HG02588 (cell line): ENCODE measurements around the gene PYGB.

ENCODE experiments used
- ATAC-seq: cut with Tn5 transposase; IDR thresholded peaks from one replicate; pipeline ENCODE4 v1.9.1; 2021; ENCODE audit warnings: mild to moderate bottlenecking, moderate library complexity; ENCODE audit not compliant: unreplicated experiment

The PYGB gene

DNA sequence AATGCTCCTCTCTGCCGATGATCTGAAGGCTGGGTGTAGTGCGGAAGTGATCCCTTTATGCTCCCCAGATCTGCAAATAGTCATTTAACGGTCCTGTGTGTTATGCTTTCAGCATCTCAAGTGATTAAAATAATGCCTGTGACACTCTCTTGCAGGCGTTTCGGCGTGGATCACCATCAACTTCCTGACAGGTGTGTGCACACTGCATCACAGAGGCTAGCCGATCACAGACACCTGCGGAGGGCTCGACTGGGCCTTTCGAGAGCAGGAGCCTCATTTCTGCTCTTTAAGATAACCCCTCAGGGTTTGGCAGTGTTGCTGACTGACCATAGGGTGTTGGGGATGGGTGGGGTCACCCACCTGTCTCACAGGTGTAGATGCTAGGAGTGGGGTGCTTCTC lies 32.4 kb upstream of the PYGB start:
- ATAC-seq = no peak

DNA sequence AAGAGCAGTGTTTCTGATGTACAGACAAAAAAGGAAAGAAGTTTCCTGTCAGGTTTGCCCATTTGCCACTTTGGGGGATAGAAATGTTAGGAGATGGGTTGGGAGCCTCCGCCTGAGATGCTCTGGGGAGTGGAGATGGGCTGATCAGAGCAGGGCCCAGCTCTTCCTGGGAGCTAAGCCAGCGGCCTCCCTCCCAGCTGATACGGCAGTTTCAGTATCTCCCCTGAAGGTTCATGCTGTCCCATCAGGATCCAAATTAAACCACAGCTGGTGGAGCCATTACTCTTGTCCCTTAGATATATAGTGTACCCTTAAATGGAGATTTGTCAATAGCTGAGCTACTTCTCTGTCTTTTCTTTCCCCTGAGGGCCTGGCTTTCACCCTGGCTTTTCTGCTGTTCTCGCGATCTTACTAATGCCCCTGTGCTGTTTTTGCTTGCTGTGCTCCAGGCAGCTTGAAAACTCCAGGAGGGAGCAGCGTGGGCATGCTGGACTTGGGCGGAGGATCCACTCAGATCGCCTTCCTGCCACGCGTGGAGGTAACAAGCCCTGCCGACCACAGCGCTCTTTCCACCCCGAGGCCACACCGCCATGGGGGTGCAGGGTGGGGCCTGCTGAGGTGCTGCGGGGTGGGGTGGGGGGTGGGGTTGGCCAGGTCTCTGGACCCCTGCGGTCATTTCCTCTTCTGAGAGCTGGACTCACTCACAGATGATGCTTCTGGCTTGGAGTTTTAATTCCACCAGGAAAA lies 31.5 kb upstream of the PYGB start:
- no peak for ATAC-seq

DNA sequence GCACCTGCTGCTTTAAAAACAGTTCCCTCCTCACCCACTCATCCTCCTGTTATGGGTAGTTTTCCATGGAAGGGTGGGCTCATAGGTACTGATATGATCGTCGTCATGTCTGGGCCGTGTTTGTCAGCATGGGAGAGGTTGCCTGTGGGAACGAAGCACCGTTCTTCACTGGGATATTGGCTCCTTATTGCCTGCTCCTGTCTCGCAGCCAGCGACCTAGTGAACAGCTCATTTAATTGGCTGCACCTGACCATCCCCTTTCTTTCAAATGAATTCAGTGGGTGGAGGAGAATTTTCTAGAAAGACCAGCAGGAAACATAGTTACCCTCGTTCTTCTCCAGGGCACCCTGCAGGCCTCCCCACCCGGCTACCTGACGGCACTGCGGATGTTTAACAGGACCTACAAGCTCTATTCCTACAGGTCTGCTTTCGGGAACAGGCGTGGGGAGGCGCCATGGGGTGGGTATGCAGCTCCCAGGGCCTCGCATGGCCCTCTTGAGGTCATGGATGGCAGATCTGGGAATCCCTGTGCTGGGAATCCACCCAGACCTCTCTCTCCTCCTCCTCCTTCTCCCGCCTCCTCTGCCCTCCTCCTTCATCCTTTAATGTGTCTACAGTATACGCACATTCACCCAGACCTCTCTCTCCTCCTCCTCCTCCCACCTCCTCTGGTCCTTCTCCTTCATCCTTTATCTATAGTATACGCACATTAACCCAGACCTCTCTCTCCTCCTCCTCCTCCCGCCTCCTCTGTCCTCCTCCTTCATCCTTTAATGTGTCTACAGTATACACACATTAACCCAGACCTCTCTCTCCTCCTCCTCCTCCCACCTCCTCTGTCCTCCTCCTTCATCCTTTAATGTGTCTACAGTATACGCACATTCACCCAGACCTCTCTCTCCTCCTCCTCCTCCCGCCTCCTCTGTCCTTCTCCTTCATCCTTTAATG lies 30.4 kb upstream of the PYGB start:
- ATAC-seq = no peak

DNA sequence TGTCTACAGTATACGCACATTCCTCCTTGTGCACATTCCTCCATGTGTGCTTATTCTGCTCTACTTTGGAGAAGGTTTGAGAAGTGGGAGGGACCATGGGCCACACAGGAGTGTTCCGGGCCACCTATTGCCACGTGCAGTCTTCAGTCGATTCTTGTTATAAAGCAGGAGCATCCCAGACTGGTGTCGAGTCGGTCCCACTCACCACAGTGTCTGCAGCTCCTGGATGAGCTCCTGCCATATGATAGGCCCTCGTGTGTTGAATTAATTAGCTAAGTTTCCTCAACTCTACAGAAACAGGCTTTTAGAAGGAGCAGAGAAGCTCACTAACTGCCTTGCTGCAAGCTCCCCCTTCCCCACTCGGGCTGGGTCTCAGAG lies 29.8 kb upstream of the PYGB start:
- no peak for ATAC-seq

DNA sequence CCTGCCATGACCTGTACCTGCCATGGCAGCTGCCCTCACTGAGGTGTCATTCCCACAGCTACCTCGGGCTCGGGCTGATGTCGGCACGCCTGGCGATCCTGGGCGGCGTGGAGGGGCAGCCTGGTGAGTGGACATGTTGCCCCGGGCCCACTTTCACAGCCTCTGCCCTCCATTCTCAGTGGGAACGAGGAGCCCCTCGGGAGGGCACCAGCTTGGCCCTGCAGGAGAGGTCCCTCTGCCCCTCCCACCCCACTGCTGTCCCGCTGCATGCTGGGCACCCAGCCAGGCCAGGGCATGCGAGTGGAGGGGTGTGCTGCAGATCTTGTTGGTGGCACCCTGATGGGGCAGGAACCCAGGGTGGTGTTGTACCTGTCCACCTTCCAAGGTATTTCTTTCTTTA lies 29.4 kb upstream of the PYGB start:
- ATAC-seq = no peak

DNA sequence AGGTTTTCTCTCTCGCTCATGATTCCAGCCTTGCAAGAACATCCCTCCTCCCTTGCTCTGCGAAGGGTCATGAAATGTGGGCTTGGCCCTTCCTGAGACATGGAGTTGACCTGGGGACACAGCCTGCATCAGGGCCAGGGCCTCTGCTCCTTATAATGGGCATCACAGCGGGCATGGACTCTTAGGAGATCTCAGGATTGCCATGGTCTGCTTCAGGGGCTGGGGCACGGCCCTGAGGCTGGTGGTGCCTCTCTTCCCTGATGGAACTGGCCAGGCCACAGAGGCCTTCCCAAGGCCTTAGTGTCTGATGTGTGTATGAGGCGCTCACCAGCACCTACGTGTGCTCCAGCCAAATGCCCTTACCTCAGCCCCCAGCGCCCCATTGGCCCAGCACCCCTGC lies 28.5 kb upstream of the PYGB start:
- ATAC-seq = no peak

DNA sequence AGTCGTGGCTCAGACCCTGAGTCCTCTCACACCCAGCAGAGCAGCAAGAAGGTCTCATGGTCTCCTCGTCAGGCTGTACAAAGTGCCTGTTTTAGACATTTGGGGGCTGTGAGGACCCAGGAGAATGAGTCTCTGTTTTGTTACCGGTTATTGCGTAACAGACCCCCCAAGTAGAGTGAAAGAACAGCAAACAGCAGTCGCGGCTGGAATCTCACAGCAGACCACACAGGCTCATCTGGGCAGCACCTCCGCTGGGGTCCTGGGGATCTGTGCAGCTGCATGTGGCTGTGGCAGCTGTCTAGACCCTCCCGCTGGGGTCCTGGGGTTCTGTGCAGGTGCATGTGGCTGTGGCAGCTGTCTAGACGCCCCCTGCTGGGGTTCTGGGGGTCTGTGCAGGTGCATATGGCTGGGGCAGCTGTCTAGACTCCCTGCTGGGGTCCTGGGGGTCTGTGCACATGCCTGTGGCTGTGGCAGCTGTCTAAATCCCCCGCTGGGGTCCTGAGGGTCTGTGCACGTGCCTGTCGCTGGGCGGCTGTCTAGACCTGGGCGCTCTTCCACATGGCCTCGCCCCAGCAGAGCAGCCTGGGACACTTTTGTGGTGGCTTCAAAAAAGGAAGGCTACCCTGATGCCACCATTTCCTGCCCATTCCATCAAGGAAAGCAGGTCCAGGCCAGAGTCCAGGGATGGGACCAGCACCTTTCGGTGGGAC lies 27.7 kb upstream of the PYGB start:
- ATAC-seq = no peak

DNA sequence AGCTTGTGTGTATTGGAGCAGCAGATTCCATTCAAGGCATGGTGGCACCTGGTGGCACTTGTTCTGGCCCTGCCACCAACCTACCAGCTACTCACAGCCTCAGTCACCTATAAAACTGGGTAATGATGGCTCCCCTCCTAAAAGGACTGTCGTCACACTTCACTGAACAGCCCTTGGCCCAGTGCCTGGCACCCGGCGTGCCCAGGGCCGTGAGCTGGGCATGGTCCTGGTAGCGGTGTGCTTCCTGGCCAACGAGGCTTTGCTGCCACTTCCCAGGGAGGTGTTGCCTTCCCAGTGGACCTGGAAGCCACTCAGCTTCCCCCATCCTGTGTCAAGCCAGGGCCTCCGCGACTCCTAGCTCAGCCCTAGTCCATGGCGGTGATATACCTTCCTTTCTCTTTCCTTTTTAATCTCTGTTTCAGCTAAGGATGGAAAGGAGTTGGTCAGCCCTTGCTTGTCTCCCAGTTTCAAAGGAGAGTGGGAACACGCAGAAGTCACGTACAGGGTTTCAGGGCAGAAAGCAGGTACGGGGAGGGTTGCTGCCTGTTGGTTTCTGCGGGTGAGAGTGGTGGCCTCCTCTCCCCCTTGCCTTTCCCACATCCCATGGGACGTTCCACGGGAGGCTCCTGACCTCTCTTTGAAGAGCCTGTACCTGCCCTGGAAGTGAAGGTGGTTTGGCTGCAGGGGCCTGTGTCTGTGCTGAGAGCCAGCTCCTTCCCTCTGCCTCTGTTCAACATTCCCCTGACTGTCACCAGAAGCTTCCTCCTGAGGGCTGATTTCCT lies 26.9 kb upstream of the PYGB start:
- ATAC-seq = no peak

DNA sequence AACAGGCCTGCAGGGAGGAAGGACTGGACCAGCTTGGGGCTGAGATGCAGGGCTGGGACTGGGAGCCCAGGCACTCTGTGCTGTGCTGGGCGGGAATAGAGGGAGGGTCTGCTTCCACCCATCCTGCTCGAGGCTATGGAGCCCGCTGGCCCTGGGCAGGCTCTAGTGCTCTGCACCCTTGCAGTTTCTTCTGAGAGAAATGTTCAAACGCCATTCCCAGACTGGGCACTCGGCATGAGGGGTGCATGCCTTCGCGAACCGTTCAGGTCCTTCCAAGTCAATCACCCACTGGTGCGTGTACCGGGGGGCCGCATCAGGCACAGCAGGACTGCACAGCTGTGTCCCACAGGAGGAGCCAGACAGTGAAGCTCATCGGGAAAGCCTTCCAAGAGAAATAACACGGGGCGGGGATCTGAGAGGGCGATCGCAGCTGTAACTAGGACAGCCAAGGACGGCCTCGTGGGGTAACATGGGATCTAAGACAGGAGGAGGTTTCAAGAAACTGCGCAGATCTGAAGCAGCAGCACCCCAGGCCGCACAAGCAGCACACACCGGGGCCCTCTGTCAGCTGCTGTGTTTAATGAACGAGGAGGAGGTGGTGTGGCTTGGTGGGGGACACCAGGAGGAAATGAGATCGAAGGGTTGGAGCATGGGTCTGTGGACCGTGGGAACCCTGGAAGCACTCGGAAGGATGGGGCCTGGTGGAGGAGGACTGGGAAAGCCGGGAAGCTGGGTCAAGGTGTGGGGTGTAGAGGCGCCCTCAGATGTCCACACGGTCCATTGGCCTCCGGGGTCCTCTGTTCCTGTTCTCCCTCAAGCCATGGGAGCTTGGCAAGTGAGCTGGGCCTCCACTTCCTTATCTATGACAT lies 26.1 kb upstream of the PYGB start:
- no peak for ATAC-seq

DNA sequence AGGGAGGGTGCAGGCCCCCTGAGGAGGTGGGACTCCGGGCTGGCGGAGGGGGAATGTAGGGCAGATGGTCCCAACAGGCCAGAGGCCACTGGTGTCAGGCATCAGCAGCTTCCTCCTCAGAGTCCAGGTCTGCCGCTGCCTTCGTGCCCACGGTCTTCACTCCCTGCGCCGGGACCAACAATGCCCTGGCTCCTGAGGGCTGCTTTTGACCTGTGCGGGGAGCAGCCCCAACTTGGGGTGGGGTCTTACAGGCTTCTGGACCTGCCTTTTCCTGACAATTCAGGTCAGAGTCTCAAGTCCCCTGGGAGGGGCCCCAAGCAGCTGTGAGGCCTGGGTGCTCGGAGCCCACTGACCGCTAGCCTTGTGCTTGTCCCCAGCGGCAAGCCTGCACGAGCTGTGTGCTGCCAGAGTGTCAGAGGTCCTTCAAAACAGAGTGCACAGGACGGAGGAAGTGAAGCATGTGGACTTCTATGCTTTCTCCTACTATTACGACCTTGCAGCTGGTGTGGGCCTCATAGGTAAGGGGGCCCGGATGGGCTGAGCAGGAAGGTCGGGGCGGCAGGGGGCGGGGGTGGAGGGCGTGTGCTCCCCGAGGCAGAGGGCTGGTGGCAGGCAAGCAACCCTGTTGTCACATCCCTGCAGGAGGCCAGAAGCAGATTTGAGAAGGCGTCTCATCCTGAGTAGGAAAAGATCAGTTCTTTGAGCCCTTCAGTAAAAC lies 25.3 kb upstream of the PYGB start:
- no peak for ATAC-seq

DNA sequence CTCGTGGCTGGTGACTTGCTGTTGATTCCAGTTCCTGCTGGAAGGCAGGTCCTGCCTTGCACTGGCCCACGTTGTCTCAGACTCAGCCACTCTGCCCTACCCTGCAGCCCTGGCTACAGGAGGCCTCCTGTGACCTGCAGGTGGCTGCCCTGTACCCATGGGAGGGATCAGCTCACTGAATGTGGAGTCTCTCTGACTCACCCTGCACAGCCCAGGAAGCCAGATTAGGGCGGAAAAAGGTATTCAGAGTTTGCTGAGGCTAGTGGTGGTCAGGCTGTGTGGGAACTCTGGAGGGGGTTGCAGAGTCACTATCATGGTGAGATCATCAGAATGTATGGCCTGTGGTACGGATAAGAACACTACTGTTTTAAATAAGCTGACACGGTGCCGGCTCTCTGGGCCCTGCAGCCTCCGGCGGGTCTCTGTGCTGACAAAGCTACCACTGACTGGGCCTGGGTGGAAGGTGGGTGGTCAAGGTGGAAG lies 24.7 kb upstream of the PYGB start:
- no peak for ATAC-seq

DNA sequence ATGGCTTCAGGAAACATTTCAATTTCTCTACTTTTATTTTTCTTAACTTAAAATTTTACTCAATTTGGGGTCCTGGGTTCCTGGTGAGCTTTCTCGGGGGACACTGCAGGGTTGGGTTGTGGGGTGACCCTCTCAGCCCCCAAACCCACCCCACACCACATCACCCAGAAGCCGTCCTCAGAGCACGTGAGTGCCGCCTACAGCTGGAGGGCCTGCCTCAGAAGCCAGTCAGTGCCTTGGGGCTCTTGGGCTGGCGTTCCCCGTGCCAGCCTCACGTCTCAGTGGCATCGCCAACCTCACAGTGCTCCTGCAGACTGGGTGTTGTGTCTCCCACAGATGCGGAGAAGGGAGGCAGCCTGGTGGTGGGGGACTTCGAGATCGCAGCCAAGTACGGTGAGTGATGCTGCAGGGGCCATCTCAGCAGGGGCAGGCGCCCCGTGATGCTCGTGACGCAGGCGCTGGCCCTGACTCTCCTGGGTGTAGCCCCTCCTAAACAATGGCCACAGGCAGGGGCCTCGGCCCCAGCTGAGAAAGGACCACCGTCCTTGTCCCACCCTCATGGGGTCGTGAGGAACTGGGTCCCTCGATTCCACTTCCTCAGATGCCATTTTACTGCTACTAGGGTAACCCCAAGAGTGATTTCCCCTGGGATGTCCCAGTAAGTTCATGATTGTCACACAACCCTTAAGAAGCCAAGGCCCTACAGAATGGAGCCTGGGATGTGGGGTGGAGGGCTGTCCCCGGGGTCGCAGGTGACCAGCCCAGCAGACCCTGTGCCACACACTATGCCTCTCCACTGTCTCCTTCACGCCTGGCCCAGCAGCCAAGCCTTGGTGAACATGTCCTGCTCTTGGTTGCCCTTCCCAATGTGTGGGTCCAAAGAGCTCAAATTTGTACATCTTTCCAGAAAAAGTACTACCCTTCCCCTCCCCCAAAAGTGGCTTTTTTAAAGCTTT lies 23.8 kb upstream of the PYGB start:
- ATAC-seq = no peak

DNA sequence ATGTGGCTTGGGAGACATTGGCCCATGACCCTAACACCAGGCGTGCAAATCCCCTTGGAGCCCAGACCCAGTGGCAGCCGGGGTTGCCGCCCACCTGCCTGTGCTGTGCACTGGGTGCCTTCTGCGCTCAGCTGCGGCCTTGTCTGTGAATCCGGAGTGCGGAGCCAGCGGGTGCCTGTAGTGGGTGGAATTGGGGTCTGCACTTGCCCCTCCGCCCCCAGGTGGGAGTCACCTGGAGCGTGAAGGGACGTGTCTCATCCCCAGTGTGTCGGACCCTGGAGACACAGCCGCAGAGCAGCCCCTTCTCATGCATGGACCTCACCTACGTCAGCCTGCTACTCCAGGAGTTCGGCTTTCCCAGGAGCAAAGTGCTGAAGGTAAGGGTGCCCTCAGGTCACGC lies 22.9 kb upstream of the PYGB start:
- no peak for ATAC-seq

DNA sequence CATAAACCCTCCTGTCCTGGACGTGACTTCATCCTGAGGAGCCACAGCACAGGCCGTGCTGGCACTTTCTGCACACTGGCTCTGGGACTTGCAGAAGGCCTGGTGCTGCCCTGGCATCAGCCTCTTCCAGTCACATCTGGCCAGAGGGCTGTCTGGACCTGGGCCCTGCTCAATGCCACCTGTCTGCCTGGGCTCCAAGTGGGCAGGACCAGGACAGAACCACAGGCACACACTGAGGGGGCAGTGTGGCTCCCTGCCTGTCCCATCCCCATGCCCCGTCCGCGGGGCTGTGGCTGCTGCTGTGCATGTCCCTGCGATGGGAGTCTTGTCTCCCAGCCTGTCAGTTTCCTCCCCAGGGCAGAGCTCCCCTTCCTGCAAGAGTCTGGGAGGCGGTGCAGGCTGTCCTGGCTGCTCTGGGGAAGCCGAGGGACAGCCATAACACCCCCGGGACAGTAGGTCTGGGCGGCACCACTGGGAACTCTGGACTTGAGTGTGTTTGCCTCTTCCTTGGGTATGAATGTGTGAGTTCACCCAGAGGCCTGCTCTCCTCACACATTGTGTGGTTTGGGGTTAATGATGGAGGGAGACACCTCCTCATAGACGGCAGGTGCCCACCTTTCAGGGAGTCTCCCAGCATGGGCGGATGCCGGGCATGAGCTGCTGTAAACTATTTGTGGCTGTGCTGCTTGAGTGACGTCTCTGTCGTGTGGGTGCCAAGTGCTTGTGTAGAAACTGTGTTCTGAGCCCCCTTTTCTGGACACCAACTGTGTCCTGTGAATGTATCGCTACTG lies 22.0 kb upstream of the PYGB start:
- ATAC-seq = no peak

DNA sequence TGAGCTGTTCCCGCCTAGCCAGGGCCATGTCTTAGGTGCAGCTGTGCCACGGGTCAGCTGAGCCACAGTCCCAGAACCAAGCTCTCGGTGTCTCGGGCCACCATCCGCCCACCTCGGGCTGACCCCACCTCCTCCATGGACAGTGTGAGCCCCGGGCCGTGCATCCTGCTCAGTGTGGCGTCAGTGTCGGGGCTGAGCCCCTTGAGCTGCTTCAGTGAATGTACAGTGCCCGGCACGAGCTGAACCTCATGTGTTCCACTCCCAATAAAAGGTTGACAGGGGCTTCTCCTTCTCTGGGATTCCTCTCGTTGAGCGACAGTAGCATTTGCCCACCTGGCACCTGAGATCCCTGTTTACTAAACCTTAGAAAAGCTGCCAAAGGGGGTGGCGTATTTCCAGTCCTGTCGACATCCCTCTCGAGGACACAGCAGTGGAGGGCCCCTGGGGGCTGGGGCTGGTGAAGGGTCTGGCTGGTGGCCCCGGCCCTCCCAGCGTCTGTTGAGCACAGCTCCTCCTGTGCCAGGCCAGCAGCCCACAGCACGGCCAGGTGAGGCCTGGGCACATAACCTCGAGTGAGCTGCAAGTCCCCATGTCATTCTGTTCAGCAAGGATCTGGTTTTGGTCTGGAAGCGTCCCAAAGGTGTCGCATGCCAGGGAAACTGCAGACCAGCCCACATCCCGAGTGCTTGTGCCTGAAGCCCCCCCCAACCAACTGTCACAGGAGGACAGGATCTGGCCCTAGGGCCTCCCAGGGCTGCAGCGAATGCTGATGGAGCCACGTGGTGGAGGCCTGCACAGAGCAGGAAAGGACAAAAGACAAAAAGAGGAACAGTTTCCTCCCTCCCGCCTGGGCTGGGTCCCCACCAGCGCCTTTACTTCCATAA lies 21.2 kb upstream of the PYGB start:
- ATAC-seq = no peak

DNA sequence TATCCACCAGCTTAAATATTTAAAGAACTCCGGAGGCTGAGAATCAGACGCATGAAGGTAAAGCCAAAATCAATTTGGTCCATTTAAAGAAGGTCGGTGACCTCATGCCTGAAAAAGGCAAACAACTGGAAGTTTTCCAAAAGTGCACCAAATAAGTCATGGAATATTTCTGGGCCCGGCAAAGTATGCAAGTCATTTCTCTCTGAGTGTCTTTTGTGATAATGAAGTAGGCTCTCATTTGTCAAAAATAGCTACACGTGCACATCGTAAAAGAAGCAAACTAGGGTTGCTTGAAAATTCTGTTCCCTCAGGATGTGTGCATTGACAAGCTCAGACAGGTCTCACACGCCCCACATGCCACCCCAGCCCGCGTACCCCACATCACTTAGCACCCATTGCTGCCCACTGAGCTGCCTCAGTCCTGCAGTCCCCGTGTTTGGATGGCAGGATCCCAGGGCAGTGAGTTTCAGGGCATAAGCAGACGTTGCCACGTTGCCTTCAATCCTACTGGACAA lies 20.5 kb upstream of the PYGB start:
- no peak for ATAC-seq
